Fibroblast of skin of back (primary cell): ENCODE data around the gene MATN4. TPM values are rescaled to one million over a fixed set of nuclear protein-coding genes. Genes with fewer than 3 reads are reported as not detected.
A peak's percentile ranks its signal among the peaks of the same experiment; 100 is the strongest.
"Not testable (repeated sequence)": the region's sequence is repeated elsewhere in the genome, so short reads cannot be mapped to it uniquely, and the experiment has no call there.

Experiments
- DNase-seq: peaks from one replicate; pipeline ENCODE4 v3.0.0-alpha.2; 2013
- polyA plus RNA-seq, 2 experiments: library from polyadenylated mRNA; unstranded; fragments of 120-200 nt; gene quantifications; one replicate each; pipeline ENCODE4 v1.2.1, GENCODE V29; 2013; ENCODE audit not compliant: insufficient read length in 2 of 2

Gene MATN4, protein sequence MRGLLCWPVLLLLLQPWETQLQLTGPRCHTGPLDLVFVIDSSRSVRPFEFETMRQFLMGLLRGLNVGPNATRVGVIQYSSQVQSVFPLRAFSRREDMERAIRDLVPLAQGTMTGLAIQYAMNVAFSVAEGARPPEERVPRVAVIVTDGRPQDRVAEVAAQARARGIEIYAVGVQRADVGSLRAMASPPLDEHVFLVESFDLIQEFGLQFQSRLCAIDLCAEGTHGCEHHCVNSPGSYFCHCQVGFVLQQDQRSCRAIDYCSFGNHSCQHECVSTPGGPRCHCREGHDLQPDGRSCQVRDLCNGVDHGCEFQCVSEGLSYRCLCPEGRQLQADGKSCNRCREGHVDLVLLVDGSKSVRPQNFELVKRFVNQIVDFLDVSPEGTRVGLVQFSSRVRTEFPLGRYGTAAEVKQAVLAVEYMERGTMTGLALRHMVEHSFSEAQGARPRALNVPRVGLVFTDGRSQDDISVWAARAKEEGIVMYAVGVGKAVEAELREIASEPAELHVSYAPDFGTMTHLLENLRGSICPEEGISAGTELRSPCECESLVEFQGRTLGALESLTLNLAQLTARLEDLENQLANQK
- polyA plus RNA-seq (2013, experiment 1 of 2; ENCODE audit: insufficient read length), result 0.10 TPM
- not detected for polyA plus RNA-seq (2013, experiment 2 of 2; ENCODE audit: insufficient read length)

DNA sequence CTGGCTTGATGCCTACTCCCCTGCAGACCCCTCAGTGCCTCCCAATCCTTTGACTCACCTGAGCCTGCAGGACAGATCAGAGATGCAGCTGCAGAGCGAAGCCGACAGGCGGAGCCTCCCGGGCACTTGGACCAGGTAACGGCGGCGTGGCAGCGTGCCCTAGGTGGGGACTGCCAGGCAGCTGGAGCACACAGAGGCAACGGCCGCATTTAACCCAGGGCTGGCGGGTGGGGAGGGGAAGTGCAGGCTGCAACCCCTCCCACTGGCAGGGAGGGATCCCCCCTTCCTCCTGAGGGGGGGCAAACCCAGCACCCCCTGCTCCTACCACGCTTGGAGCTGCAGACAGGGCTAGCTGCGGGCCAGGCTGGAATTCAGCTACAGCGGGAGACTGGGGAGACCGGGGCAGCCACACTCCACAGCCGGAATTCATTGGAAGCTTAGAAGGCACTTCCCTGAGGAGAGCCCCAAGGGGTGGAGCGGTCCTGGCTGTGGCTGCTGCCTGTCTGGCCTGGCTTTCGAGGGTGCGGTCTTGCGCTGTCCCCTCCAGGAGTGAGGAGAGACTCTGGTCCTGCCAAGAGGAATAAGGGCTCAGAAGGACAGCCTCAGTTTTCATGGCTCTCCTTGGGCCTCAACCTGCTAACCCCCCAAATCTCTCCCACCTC, at the start of gene MATN4:
TSS of gene MATN4 (minus strand) at position 183 of the 662 bp plus-strand sequence. CDS start 2,717 bp downstream, outside the sequence.
- DNase-seq, result no peak

DNA sequence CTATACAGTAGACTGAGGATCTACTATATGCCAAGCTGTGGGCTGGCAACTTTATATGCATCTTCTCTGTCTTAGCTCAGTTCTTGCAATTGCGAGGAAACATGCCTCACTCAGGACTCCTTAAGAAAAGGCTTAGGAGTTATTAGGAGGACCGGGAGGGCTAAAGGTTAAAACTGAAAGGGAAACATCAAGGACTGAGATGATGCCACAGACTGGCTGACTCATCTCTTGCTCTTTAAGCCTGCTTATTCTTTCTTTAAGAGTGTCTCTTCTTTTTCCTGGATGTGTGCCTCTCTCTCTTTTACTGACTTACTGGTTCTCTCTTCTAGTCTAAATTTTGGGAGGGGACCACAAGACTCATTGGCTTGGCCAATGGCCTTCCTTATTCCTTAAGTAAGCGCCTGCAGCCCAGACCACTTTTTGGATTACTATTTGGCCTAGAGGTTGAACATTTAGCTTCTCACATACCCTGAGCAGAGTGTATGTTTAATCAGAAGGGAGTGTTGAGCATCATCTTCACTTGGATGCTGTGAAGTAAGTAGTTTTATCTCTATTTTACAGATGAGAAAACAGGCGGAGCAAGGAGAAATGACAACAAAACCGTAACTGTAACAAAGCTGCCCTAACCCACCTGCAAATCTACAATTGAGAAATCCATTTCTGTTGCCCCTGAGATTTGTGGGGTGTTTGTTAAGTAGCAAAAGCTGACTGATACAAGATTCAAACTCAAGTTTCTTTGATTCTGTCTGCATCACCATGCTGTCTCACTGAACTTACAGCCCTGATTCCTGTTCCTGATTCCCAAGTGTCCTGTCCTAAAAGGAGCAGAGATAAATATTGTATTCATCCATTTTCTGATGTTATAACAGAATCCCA, 47.3 kb upstream of the MATN4 start:
- DNase-seq, result peak; percentile 66

DNA sequence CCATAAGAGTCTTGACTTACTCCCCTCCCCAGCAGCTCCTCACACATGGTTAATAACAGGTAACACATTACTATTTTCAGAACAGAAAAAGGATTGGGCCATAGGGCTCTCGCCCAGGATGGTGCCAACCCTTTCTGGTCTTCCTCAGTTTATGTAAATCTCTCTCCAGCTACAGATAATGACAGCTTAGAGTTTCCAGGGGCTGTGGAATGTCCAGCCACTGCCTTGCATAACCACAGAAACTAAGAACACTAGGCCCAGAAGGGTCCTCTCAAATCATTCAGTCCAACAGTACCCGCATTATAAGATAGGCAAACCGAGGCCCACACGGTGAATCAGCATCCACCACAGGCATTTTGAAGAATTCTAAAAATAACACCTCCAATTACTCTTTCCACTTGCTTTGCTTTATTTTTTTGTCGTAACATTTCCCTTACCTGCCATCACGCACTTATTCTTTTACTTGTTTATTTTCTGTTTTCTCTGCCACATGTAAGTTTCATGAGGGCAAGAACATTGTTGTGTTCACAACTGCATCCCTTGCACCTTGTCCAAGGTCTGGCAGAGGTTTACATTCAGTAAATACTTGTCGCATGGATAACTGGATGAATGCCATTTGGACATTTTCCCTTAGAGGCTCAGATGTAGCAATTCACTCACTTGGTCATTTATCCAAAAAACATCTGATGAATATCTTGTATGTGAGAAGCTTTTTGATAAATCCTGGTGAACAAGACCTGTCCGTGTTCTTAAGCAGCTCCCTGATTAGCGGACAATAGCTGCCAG, 46.5 kb upstream of the MATN4 start:
- DNase-seq, result no peak

DNA sequence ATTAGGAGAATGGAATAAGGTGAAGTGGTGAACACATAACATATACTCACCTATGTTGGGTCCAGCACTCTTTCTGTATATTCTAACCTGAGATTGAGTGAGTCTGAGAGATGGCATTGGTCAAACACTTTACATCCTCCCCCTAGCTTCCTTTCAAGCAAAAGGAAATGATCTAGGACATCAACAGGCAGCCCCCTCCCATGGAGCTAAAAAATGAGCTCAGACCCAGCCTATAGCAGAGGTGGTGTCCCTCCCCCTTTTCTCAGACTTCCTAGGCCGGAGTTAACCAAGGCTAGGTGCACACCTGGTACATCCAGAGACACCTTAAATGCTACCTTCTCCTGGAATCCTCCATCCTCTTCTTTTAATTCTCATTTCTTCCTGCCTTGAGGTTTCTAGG, 45.6 kb upstream of the MATN4 start:
- no peak for DNase-seq

DNA sequence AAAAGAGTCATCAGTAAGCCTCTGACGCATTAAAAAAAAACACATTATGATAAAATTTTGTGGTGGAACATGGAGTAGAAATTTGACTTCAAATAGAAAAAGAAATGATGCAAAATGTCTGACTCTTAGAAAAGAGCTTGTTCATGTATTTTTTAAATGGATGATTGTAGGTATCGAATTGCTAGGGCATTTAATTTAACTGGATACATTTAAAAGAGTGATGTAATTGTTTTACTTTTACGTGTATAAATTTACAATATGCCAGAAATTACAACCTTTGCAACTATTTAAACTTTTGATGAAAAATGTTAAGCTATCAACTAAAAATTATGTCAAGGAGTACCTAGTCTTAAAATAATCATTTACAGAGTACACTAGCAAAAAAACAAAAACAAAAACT, 44.6 kb upstream of the MATN4 start:
- no peak for DNase-seq

DNA sequence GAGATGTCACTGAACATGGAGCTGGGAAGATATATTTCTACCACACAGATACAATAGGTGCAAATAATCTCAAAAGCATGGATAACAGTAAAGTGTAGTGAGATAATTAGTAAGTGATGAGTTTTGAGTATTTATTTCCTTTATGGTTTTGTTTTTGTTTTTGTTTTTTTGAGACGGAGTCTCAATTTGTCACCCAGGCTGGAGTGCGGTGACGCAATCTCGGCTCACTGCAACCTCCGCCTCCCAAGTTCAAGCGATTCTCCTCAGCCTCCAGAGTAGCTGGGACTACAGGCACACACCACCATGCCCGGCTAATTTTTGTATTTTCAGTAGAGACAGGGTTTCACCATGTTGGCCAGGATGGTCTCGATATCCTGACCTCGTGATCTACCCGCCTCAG, 42.7 kb upstream of the MATN4 start:
- not testable (repeated sequence) for DNase-seq

DNA sequence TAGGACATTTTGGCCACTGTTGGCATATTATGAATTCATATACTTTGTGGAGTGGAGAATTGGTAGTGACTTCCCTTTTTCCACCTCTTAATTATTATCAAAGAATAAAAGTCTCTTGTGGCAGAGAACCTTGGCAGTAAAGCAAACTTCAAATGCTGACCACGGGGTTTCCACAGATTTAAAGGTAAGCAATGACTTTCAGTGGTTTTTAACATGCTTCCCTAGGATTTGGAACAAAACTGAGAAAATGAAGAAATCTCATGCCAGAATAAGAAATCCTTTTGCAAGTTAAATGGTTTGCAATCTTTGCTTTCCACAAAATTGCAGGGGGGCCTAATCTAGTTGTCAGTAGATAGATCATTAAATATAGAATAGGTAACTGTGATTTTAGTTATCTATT, 42.1 kb upstream of the MATN4 start:
- no peak for DNase-seq

DNA sequence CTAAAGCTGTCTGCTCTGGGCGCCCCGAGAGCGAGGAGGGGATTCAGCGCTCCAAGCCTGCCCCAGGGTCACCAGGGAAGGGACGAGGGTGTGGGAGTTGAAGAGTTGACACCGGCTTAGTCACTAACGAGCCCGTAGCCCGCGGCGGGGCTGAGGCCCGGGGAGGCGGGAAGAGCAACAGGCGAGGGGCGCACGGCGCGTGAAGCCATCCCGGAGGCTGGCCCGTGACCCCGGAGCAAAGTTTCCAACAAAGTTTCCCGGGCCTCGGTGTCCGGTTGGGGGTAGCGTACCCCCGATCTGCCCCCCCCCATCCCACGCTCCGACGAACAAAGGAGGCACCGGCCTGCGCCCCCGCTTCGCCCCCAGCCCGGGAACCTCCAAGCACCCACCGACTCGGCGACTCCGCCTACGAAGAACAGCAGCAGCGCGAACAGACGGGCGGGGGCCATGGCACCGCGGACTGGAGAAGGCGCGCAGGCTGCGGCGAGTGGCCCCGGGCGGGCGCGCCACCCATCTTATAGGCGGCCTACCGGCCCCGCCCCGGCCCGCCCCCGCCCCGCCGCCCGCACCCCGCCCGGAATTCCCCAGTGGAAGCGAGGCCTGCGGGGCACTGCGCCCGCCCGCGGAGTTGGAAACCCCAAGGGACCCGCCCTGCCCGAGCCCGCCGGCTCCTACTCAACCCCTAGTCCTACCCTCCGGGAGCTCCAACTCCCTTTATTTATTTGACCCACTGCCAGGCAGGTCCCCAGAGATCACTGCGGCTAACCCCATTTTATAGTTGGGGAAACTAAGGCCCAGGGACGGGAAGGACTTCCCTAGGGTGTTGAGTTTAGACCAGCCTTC, 40.1 kb upstream of the MATN4 start, which contains the start of gene SDC4:
TSS of gene SDC4 (minus strand) at position 489 of the 843 bp plus-strand sequence. CDS start at position 449, 40 bp downstream.
- DNase-seq, result peak; percentile 63

DNA sequence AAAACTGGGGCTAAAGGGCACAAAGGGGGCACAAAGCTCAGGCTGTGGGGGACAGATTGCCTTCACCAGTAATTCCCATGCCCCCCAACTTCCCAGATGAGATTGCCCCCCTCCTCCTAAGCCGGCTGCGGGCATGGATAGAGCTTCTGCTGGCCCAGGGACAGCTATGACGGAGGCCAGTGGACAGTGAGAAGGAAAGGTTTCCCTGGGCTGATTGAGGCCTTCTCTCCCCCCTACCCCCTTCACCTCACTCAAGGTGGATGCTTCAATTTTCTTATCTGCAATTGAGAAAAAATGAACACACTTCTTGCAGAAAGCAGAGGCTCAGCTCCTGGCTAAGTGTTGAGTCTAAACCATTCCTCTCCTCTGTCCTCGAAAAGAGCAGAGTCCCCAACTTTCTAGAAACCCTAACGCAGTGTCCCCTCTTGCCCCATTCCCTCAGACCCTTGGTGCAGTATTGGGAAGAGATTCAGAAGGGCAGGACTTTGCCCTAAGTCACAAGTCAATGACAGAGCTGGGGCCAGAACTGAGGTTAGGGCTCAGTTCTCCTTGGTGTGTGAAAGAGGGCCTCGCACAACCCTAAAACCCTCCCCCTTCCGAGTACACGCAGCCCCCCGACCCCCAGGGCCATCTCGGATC, 39.3 kb upstream of the MATN4 start:
- DNase-seq, result no peak

DNA sequence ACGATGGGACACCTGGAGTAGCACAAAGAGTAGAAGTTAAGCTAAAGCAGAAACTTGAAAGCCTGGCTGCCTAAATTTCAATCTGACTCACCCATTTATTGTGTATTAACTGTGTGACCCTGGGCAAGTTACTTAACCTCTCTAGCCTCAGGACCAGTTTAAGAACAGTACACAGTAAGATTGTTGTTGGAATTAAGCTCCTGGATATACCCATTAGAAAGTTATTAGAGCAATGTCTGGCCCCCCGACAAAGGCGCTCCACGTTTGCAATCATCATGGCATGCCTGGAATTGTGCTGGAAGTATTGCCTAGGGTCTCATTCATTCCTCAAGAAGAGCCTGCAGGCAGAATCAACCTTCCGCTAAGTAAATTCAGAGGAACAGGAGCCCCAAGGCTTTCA, 38.8 kb upstream of the MATN4 start:
- DNase-seq, result no peak

DNA sequence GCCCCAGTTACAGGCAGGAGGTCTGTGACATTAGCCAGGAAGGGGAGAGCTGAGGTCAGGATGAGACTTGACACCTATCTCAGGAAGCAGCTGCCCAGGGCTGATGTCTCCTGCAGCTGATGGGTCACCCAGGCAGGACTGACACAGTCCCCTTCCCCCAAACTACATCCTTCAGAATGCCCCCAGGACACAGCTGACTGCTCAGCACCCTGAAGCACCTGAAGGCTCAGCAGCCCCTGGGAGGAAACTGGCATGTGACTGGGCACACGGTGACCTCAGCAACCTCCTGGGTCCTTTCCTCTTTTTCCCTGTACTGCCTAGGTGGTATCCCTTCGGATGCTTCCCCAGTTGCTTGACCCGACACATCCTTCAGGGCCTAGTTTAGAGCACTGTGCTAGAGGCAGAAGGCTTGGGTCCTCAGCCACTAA, 38.2 kb upstream of the MATN4 start:
- DNase-seq, result no peak

DNA sequence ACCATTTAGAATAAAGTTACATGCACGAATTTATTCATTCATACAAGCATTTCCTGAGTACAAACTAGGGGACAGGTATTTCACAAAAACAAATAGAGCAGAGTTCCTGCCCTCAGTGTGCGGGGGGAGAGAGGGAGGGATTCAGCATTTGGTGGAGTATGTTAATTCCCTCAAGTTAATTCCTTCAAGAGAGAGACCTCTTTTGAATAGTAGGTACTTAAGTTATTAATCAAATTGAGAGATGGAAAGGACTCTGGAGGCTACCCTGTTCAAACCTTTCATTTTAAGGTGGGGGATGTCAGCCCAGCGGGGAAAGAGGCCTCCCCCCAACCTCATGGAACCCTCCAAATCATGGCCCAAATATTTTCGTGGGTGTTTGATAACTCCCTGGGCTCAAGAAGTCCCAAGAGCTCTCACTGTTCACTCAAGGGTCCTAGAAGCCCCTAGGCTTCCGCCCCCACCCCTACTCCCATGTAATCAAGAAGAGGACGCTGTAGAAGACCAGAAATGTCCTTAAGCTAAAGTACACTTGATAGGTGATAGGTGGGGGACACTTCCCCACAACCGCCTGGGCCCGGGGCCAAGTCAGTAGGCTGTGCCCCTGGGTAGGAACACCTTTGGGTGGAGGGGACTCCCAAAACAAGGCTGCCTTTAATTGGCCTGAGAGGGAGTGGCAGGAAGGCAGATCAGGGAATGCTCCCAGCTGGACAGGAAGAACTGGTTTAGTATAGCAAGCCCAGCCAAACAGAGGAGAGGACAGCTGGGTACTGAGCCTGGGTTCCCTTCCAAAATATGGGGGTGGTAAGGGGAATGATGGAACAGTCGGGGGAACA, 37.2 kb upstream of the MATN4 start:
- DNase-seq, result no peak

DNA sequence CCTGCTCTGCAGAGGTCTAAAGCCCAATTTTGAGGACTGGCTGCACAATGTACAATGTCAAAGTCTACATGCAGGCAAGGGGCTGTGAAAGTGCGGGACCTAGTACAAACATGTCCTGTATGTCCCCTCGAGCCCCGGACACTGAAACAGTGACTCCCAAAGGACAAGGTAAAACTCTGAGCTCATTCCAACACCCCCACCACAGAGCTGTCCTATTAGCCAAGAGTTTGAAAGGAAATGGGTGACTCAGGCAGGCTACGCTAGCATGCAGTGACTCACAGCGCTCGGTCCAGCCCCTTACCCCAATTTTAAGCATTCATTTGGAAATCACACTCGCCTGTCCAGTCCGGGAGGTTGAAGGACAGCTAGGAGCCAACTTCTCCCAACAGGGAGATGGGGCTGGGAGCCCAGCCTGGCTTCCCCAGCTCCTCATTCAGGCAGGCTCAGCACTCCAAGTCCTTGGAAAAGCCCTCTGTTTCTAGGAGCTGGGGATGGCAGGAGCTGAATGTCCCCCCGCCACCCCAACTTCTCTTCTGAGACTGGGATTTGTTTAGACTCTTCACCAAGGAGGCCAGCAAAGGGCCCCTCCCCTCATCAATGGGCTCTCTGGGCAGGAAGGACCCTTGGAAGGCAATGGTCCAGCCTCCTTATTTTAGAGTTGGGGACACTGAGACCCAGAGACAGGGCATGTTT, 36.2 kb upstream of the MATN4 start:
- peak; percentile 92 for DNase-seq

DNA sequence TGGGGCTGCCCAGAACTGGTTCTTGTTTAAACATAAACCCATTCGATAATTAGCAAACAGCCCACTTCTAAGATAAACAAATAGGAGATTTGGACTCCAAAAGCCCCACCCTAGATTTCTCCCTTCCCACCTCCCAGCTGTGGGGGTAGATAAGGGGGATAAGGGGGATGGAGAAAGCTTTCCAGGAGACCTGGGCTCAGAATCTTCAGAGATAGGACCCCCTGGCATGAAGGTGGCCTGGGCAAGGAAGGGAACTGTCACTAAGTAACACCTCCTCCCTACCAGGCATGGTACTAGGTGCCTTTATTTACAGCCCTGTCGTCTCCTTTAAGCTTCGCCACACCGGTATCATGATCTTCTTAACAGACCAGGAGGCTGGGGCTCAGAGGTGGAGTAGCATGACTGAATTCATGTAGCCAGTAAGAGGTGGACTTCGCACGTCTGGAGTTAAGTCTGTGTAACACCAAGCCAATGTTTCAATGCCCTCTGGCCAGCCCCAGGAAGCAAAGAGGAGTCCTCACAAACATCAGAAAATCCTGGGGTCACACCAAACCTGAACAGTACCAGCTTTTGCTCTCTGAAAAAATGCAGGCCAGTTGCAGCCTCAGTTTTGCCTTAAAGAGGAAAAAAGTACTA, 35.6 kb upstream of the MATN4 start:
- no peak for DNase-seq

DNA sequence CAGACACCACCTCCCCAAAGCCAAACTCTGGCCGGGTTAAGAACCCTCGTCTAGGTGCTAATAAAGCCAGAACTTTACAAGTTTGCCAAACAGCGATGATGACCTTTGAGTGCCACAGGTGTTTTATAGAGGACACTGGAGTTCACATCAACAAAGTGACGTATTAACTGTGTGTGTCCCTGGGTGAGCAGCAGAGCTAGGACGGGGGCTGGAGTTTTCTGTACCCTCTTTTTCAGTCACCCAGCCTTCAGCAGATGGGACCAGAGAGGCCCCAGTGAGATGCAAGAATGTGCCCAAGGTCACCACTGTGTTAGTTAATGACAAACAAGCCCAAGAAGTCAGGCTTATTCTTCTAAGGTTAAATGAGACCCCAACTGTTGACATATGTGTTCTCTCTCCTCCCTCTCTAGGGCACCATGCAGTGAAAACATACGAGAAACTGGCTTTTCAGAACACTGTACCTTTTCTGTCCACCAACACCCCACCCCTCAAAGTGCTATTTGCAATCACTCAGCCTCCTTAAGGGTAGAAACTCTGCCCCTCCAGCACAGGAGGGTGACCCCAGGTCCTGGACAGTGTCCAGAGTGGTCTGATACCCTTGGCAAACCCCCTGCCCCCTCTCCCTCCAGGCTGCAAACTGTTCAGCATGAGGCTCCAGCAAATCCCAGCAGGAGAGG, 34.9 kb upstream of the MATN4 start:
- DNase-seq, result no peak

DNA sequence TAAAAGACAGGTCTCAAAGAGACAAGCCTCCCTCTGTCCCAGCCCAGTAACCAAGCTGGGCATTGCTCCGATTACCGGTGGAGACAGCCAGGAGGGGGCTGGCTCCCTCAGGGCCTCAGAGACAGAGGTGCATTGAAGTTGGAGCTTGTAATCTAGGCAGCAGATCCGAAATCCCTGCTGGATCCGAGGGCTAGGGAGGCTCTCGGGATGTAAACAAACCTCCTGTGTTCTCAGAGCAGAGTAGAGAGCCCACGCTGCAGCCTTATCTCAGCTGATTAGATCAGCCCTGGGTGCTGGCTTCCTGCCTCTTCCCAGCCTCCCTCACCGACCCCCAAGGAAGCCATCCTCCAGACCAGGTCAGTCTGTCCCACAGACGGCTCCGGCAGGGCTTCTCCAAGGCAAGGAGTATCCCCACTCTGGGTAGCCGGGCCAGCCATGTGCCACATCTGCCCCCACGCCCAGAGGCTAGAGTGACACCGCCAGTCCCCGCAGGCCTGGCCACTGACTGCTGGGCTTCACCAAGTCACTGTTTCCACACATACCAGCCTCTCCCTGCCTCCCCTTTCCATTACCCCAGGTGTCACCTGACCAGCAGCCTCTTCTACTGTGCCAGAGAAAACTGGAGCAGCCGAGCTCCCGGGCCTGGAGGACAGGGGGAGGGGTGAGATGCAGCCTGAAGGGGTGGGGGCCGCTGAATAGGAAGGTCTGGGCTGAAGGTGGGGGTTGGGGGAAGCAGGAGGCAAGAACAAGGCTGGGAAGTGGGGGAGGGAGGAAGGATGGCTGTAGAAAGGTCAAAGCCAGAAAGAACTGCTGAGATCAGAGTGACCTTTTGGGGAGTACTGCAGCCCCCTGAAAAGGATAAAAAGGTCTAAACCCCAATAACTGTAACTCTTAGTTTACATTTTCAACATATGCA, 34.1 kb upstream of the MATN4 start:
- DNase-seq, result peak; percentile 35
